NCI-H2107 treated with DMSO at 0.1 percent for 48 hours (cell line): ENCODE data around the gene POLR1A.

Source experiments
- DNase-seq: peaks from one replicate; lab custom pipeline; 2025; ENCODE audit not compliant: unreplicated experiment; lab: John Stamatoyannopoulos, UW

Gene POLR1A

DNA sequence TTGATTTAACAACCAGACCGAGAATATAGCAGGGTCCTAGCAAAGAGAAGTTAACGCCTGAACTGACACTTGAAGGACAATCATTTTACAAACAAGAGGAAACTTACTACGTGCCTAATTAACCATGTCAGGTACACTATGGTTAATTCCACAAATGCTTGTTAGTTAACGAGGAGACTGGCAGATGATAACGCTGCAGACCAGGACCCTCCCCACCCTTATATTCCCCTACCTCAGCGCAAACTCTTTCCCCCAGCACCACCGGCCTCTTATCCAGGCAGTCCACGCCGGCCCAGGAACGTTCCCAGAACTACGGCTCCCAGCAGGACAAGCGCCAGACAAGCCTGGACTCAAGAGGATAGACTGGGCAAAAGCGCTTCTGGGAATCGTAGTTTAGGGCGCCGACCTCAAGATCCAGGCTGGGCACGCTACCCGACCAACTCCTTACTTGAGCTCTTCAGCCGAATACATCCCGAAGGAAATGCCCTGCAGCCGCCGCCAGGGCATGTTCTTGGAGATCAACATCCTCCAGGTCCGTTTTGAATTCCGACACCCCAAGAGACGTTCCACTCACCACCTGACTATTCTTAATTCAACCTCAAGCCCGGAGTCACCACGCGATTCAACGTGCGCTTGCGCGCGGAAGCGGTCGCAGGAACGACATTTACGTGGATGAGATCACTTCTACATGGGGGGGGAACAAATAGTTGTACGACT is at the start of gene POLR1A:
POLR1A (minus strand) TSS at position 635 of the 717 bp plus-strand sequence; CDS start at position 525, 110 bp downstream.
- peak; percentile 96 for DNase-seq

DNA sequence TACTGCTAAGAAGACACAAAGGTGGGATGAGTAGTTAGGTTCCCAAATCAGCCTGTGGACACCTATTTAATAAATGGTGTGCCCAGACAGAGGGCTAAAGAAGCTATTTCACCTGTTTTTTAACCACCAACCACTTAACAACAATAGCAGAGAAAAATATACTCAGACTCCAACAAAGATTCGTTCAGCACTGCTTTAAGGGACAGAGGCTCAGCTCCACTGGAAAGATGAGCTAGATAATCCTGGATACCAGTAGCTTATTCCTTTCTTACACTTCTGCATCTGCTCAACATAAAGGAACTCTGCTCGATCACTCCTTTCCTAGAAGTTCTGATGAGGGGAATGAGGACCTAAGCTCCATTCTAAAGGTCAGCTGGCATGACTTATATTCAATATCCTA is 44.8 kb upstream of the POLR1A start:
- DNase-seq: no peak

- DNase-seq: no peak
Observed at GRCh38 chr2:86147793-86148192, 42.1 kb upstream of the POLR1A start.

GRCh38 chr2:86143926-86144685 is 38.4 kb upstream of the POLR1A start:
- no peak for DNase-seq

- no peak for DNase-seq
Observed at GRCh38 chr2:86143307-86143706, 37.6 kb upstream of the POLR1A start.

GRCh38 chr2:86142436-86143257 is 37.0 kb upstream of the POLR1A start:
- no peak for DNase-seq

GRCh38 chr2:86140969-86141392 is 35.3 kb upstream of the POLR1A start:
- no peak for DNase-seq

- DNase-seq: no peak
Observed at GRCh38 chr2:86139981-86140380, 34.3 kb upstream of the POLR1A start.

DNA sequence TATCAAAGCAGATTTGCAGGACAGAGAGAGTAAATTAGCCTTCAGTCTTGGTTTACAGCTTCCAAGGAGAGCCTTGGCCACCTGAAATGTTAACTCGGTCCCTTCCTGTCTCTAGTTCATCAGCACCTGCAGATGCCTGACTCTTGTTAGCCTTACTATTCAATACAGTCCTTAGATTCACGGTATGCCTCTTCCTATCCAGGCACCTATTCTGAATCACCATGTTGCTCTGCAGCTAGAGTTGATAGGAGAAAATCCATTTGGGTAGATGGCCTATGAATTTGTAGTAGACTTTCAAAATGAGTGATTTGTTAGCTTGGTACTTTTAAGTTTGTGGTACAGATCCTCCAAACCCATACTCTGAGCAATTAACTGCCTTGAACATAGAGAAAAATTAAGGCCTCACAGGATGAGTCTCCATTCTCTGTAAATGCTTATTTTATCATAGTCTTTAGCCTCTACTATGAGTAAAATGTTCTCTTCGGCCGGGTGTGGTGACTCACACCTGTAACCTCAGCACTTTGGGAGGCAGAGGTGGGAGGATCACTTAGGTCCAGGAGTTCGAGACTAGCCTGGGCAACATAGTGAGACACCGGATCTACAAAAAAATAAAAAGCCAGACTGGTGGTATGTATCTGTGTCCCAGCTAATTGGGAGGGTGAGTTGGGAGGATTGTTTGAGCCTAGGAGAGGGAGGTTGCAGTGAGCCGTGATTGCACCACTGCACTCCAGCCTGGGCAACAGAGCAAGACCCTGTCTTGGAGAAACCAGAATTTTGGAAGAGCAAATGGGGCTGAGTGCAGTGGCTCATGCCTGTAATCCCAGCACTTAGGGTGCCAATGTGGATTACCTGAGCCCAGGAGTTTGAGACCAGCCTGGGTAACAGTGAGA is 33.3 kb upstream of the POLR1A start:
- no peak for DNase-seq

GRCh38 chr2:86136141-86136540 is 30.5 kb upstream of the POLR1A start:
- no peak for DNase-seq

- DNase-seq: no peak
Observed at GRCh38 chr2:86135653-86136052, 30.0 kb upstream of the POLR1A start.

DNA sequence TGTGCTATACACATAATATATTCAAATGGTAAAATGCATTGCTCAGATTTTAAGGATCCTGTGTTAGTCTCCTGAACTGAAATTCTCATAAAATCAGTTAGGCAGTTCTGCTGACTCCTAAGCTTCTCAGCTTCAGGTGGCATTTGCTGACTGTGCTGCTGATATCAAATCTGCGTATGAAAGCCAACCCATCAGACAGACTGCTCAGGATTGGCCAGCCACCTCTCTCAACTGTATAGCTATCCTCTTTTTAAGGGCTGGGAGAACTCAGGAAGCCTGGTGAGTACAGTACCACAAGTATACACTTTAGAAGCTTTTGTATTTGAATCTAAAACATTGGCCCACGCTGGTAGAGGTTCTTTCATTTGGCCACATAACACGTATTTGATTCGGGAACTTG is 29.0 kb upstream of the POLR1A start:
- no peak for DNase-seq

- no peak for DNase-seq
Observed at GRCh38 chr2:86124683-86125082, 19.0 kb upstream of the POLR1A start.

GRCh38 chr2:86123328-86123925 is 17.7 kb upstream of the POLR1A start:
- no peak for DNase-seq

- no peak for DNase-seq
Observed at GRCh38 chr2:86118130-86118529, 12.4 kb upstream of the POLR1A start.

GRCh38 chr2:86107031-86107430 is 1.3 kb upstream of the POLR1A start:
- DNase-seq: no peak

DNA sequence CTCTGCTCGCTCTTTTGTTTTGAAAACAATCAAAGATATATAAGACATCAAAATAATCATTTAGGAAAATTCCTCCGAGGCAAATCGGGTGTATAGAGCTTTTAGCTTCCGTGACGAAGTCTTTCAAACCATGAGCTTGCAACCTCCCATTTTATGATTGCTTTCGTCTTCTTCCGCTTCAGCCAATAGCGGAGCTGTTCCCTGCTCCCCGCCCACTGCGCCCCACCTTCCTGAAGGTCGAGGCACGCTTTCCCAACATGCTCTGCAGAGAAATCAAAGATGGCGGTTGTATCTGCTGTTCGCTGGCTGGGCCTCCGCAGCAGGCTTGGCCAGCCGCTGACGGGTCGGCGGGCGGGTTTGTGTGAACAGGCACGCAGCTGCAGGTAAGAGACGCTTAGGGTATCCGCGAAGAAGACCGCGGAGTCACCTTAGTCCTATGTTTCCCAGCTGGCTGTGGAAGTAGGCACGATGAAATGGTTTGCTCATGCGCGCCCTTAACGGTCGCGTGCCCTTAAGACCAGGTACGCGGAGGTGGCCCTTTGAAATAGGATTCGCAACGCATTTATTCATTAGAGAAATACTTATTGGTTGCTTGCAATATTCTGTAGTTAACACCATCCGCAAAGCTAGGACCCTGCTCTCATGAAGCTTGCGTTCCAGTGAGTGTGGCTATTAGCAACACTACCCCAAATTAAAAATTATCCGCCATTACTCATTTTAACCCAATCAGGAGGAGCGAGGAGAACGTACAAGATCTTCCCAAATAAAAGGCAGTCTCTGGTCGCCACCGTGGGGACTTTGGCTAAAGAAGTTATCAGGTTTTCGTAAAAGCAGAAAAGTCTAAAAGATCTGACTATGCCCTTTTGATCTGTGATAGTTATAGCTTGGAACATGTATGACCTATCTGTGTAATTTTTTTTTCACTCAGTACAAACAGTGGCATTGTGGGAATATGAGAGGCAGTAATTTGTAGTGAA is 571 bp upstream of the POLR1A start, which contains the start of gene PTCD3:
PTCD3 (plus strand) TSS at position 267 of the 977 bp plus-strand sequence; CDS start at position 280, 13 bp downstream.
- DNase-seq: peak; percentile 96

DNA sequence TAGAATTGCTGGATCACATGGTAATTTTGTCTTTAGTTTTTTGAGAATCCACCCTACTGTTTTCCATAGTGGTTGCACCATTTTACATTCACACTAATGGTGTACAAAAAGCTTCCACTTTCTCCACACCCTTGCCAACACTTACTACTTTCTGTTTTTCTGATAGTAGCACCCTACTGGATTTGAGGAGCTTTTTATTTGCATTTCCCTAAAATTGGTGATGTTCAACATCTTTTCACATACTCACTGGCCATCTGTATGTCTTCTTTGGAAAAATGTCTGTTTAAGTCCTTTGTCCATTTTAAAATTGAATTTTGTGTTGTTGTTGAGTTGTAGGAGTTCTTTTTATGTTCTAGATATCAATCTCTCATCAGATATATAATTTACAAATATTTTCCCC is 3.5 kb downstream of the POLR1A start:
- DNase-seq: no peak

GRCh38 chr2:86097913-86098312 is 7.8 kb downstream of the POLR1A start:
- DNase-seq: no peak
